Smooth muscle cell (in vitro differentiated cells): ENCODE measurements around the gene LRCH3. TPM values are rescaled to one million over a fixed set of nuclear protein-coding genes. Genes with fewer than 3 reads are reported as not detected.
A peak's percentile ranks its signal among the peaks of the same experiment; 100 is the strongest.
"Not testable (repeated sequence)": the region's sequence is repeated elsewhere in the genome, so short reads cannot be mapped to it uniquely, and the experiment has no call there.

ENCODE experiments used
- DNase-seq: peaks from one replicate; lab custom pipeline; 2025; ENCODE audit not compliant: unreplicated experiment; lab: John Stamatoyannopoulos, UW
- H2AFZ ChIP-seq: fragments of 200-600 bp; sonication (generic); 2 replicates; pipeline ENCODE4 v1.6.0; 2016; ENCODE audit warnings: antibody characterized with exemption, low read depth, mild to moderate bottlenecking
- H3F3A ChIP-seq: fragments of 200-600 bp; sonication (generic); 2 replicates; pipeline ENCODE4 v1.6.0; 2017; ENCODE audit warnings: antibody characterized with exemption, low read depth
- H3K27ac ChIP-seq: fragments of 200-600 bp; sonication (generic); 2 replicates; pipeline ENCODE4 v1.5.1; 2016; ENCODE audit warnings: low read depth, mild to moderate bottlenecking
- H3K27me3 ChIP-seq: fragments of 200-600 bp; sonication (generic); 2 replicates; pipeline ENCODE4 v1.6.1; 2016; ENCODE audit warnings: low read depth, mild to moderate bottlenecking
- H3K36me3 ChIP-seq: fragments of 200-600 bp; sonication (generic); 2 replicates; pipeline ENCODE4 v1.5.1; 2016; ENCODE audit warnings: low read depth
- H3K4me1 ChIP-seq: fragments of 200-600 bp; sonication (generic); 2 replicates; pipeline ENCODE4 v1.5.1; 2016; ENCODE audit warnings: low read depth
- H3K4me2 ChIP-seq: fragments of 200-600 bp; sonication (generic); 2 replicates; pipeline ENCODE4 v1.6.0; 2016; ENCODE audit warnings: mild to moderate bottlenecking
- H3K4me3 ChIP-seq: fragments of 200-600 bp; sonication (generic); 2 replicates; pipeline ENCODE4 v1.5.1; 2016; ENCODE audit warnings: mild to moderate bottlenecking
- H3K79me2 ChIP-seq: fragments of 200-600 bp; sonication (generic); 2 replicates; pipeline ENCODE4 v1.6.0; 2016; ENCODE audit warnings: low read depth, mild to moderate bottlenecking
- H3K9ac ChIP-seq: fragments of 200-600 bp; sonication (generic); 2 replicates; pipeline ENCODE4 v1.6.0; 2016; ENCODE audit warnings: low read depth
- H3K9me3 ChIP-seq: fragments of 200-600 bp; sonication (generic); replicated peaks from 2 replicates; pipeline ENCODE4 v1.5.1; 2016; ENCODE audit warnings: low read depth
- H4K20me1 ChIP-seq: fragments of 200-600 bp; sonication (generic); 2 replicates; pipeline ENCODE4 v1.6.0; 2016; ENCODE audit warnings: low read depth
- CTCF ChIP-seq: fragments of 200-600 bp; sonication (generic); IDR thresholded peaks from 2 replicates; pipeline ENCODE4 v1.5.1; 2017; ENCODE audit warnings: borderline replicate concordance, mild to moderate bottlenecking, antibody characterized with exemption; ENCODE audit not compliant: insufficient read depth, poor library complexity, severe bottlenecking
- WGBS: methylation state at CpG from one replicate; pipeline ENCODE4 v1.1.7; 2016; ENCODE audit warnings: low lambda C conversion rate; 5-methylcytosine and 5-hydroxymethylcytosine counted together
- polyA plus RNA-seq: library from polyadenylated mRNA; unstranded; fragments of >200 nt; fragmentation: Nextera tagmentation; extraction: Ambion mirVana; gene quantifications from 2 replicates; pipeline ENCODE4 v1.2.1, GENCODE V29; 2016
- total RNA-seq: library from RNA; depleted of rRNA; stranded (reverse); fragments of >200 nt; gene quantifications from 2 replicates; pipeline ENCODE4 v1.2.3, GENCODE V29; 2014

The LRCH3 gene
- total and polyA plus RNA-seq, 2 experiments from 2014 or later: 15.6 to 31.7 TPM

GRCh38 chr3:197906023-197906849, 115.2 kb downstream of the LRCH3 start:
- H3K79me2 ChIP-seq: no peaks in the 10 kb centered on the region
- WGBS: 18% methylated on average over 17 of the region's 17 CpGs
- peak overlapping the region; percentile 87 for H3K27ac ChIP-seq
- H3K4me3 ChIP-seq: no peak overlapping the region
- peaks cover 4% of the 10 kb centered on the region for H4K20me1 ChIP-seq
- H3K4me2 ChIP-seq: peak overlapping the region; percentile 65
- H3F3A ChIP-seq: peaks cover 7% of the 10 kb centered on the region
- no peaks in the 10 kb centered on the region for H3K27me3 ChIP-seq
- peak; percentile 60 for DNase-seq
- peaks cover 3% of the 10 kb centered on the region for H3K4me1 ChIP-seq
- H3K36me3 ChIP-seq: no peaks in the 10 kb centered on the region
- H2AFZ ChIP-seq: no peak overlapping the region
- H3K9ac ChIP-seq: peak overlapping the region; percentile 41
- peak; percentile 92 for TF ChIP-seq CTCF
- H3K9me3 ChIP-seq: no peaks in the 10 kb centered on the region

GRCh38 chr3:197906850-197907187, 115.8 kb downstream of the LRCH3 start:
- Histone ChIP-seq H3F3A (peaks cover 7% of the 10 kb centered on the region), H3K4me1 (peaks cover 3% of the 10 kb centered on the region), H3K9me3 (no peaks in the 10 kb centered on the region), H3K36me3 (no peaks in the 10 kb centered on the region), H3K4me3 (no peak overlapping the region), H3K27me3 (no peaks in the 10 kb centered on the region), H3K4me2 (no peak overlapping the region), H3K9ac (peak overlapping the region; percentile 41), H3K27ac (peak overlapping the region; percentile 87), H4K20me1 (peaks cover 4% of the 10 kb centered on the region), H2AFZ (no peak overlapping the region), H3K79me2 (no peaks in the 10 kb centered on the region)
- DNase-seq: no peak
- 70% methylated on average over 3 of the region's 3 CpGs for WGBS
- TF ChIP-seq CTCF: no peak

GRCh38 chr3:197907196-197907595, 116.1 kb downstream of the LRCH3 start:
- Histone ChIP-seq H3K27ac (peak overlapping the region; percentile 87), H2AFZ (no peak overlapping the region), H3K4me3 (no peak overlapping the region), H3K4me1 (peaks cover 4% of the 10 kb centered on the region), H3K9ac (peak overlapping the region; percentile 41), H3K36me3 (no peaks in the 10 kb centered on the region), H3K27me3 (no peaks in the 10 kb centered on the region), H3K4me2 (no peak overlapping the region), H3K9me3 (no peaks in the 10 kb centered on the region), H3K79me2 (no peaks in the 10 kb centered on the region), H3F3A (peaks cover 7% of the 10 kb centered on the region), H4K20me1 (peaks cover 4% of the 10 kb centered on the region)
- WGBS: 81% methylated on average over 2 of the region's 2 CpGs
- no peak for DNase-seq
- TF ChIP-seq CTCF: no peak

- not testable (repeated sequence) for H4K20me1 ChIP-seq, H3K9me3 ChIP-seq, DNase-seq, H3K9ac ChIP-seq, H3K4me2 ChIP-seq, H3F3A ChIP-seq, H3K27me3 ChIP-seq, H3K36me3 ChIP-seq, H3K79me2 ChIP-seq, H2AFZ ChIP-seq, H3K27ac ChIP-seq, H3K4me3 ChIP-seq, H3K4me1 ChIP-seq
- WGBS: 84% methylated on average over 2 of the region's 2 CpGs
Measured at GRCh38 chr3:197908550-197908949, 117.5 kb downstream of the LRCH3 start.
